Fibroblast of mammary gland (primary cell): ENCODE data around the gene NTM.
A peak's percentile ranks its signal among the peaks of the same experiment; 100 is the strongest.

Experiments
- DNase-seq: peaks from one replicate; pipeline ENCODE4 v3.0.0-alpha.2; 2010; ENCODE audit warnings: low read depth
- H3K4me3 ChIP-seq: 2 replicates; pipeline ENCODE4 v1.5.1; 2011; ENCODE audit warnings: low read depth, mild to moderate bottlenecking, low read length, moderate library complexity; ENCODE audit not compliant: control insufficient read depth
- CTCF ChIP-seq: conservative IDR thresholded peaks from 2 replicates; pipeline ENCODE4 v1.5.1; 2011; ENCODE audit warnings: low read depth, low read length, inconsistent platforms; ENCODE audit not compliant: control insufficient read depth, insufficient read depth

The NTM gene

GRCh38 chr11:131385763-131386390 is 15.5 kb downstream of the NTM start:
- no peak for TF ChIP-seq CTCF
- no peak for DNase-seq
- H3K4me3 ChIP-seq = no peak overlapping the region

- no peak overlapping the region for H3K4me3 ChIP-seq
- no peak for TF ChIP-seq CTCF
- no peak for DNase-seq
Measured at GRCh38 chr11:131386408-131386807, 16.0 kb downstream of the NTM start.

GRCh38 chr11:131388030-131388429 is 17.6 kb downstream of the NTM start:
- H3K4me3 ChIP-seq = no peak overlapping the region
- no peak for TF ChIP-seq CTCF
- DNase-seq = no peak

- DNase-seq = peak; percentile 19
- TF ChIP-seq CTCF = no peak
- H3K4me3 ChIP-seq = no peak overlapping the region
Measured at GRCh38 chr11:131389582-131389981, 19.2 kb downstream of the NTM start.

GRCh38 chr11:131391176-131391575 is 20.8 kb downstream of the NTM start:
- DNase-seq = no peak
- no peak overlapping the region for H3K4me3 ChIP-seq
- no peak for TF ChIP-seq CTCF

GRCh38 chr11:131392528-131393255 is 22.3 kb downstream of the NTM start:
- DNase-seq = peak; percentile 13
- TF ChIP-seq CTCF = peak; percentile 8
- H3K4me3 ChIP-seq = no peak overlapping the region
